HEK293 (cell line): ENCODE data around the gene PROSER2.

Experiments
- CTCF ChIP-seq: fragments of 450-650 bp; formaldehyde crosslinking; IDR thresholded peaks from 2 replicates; pipeline ENCODE4 v1.5.1; 2016; ENCODE audit warnings: missing biosample characterization, missing genetic modification characterization
- ZNF571 ChIP-seq: fragments of 450-650 bp; formaldehyde crosslinking; IDR thresholded peaks from 2 replicates; pipeline ENCODE4 v1.5.0; 2017; ENCODE audit warnings: missing biosample characterization, missing genetic modification characterization

- no peak for TF ChIP-seq CTCF (tag by site-specific recombination)
- TF ChIP-seq ZNF571 (tag by site-specific recombination), result no peak
Measured at GRCh38 chr10:11895108-11895466, 71.9 kb downstream of the PROSER2 start.
